NCI-H146 treated with DMSO at 0.1 percent for 48 hours (cell line): ENCODE measurements around the gene CLDN15.
A peak's percentile ranks its signal among the peaks of the same experiment; 100 is the strongest.

Source experiments
- DNase-seq: peaks from one replicate; lab custom pipeline; 2025; ENCODE audit not compliant: unreplicated experiment; lab: John Stamatoyannopoulos, UW

CLDN15 gene

DNA sequence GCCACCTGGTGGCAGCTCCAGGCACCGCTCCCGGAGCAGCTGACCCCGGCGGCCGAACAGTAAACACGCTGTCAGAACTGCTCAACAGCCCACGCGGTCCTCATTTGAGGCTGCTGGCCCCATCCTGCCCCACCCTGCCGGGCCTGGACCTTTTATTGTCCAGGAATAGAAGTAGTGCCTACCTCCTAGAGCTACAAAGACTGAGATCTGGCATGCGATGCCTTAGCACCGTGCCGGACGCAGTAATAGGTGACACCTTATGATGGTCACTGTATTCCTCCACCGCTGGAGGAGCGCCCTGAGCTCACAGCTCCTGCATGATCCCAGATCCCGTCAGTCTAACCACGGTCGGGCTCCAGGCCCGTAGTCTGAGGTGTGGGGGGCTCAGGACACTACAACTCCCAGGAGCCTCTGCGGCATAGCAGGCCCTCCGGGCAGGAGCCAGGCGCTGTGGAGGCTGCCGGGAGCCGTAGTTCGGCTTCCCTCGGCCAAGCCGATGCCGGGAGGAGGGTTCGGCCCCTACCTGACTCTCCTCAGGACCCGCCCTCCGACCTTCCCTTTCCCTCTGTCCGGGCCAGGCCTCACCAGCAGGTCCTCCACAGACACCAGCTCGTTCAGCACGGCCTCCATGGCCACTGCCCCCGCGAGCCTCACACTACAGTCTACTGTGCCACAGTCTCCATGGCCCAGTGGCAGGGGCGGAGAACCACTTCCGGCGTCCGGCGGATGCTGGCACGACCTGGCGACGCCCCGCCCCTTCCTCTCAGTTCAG, 7.0 kb upstream of the CLDN15 start, which contains the start of gene FIS1:
FIS1 (minus strand) TSS at position 707 of the 772 bp plus-strand sequence; CDS start at position 630, 77 bp downstream.
- peak; percentile 89 for DNase-seq

GRCh38 chr7:101243646-101244374, 6.2 kb upstream of the CLDN15 start:
- no peak for DNase-seq

DNA sequence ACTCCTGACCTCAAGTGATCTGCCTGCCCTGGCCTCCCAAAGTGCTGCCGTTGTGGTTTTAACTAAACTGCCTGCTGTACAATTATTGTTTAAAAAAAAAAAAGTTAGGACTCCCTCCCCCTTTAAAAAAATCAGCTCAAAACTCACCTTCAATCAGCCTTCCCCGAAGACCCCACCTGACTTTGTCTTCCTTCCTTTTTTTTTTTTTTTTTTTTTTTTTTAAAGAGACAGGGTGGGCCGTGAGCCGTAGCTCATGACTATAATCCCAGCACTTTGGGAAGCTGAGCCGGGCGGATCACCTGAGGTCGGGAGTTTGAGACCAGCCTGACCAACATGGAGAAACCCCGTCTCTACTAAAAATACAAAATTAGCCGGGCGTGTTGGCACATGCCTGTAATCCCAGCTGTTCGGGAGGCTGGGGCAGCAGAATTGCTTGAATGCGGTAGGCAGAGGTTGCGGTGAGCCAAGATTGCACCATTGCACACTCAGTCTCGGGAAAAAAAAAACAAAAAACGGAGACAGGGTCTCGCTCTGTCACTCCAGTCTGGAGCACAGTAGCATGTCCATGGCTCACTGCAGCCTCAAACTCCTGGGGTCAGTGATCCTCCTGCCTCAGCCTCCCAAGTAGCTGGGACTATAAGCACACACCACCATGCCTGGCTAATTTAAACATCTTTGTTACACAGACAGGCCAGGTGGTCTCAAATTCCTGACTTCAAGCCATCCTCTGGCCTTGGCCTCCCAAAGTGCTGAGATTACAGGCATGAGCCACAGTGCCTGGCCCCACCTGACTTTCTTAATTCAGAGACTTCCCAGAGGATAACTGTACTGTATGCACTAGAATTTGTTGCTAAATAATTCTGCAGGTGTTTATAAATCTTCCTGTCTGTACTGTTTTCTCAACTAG, 4.1 kb upstream of the CLDN15 start:
- DNase-seq: no peak

GRCh38 chr7:101241015-101241363, 3.4 kb upstream of the CLDN15 start:
- no peak for DNase-seq

- no peak for DNase-seq
These were observed 2.8 kb upstream of the CLDN15 start for GRCh38 chr7:101240226-101241014.

- DNase-seq: no peak
These were observed 2.3 kb upstream of the CLDN15 start for GRCh38 chr7:101239951-101240220.

- DNase-seq: no peak
These were observed 1.8 kb upstream of the CLDN15 start for GRCh38 chr7:101239191-101239950.

- DNase-seq: no peak
These were observed 902 bp upstream of the CLDN15 start for GRCh38 chr7:101238226-101239182.

- no peak for DNase-seq
These were observed 1.2 kb downstream of the CLDN15 start for GRCh38 chr7:101236292-101236835.

- DNase-seq: no peak
These were observed 2.1 kb downstream of the CLDN15 start for GRCh38 chr7:101235522-101235921.

DNA sequence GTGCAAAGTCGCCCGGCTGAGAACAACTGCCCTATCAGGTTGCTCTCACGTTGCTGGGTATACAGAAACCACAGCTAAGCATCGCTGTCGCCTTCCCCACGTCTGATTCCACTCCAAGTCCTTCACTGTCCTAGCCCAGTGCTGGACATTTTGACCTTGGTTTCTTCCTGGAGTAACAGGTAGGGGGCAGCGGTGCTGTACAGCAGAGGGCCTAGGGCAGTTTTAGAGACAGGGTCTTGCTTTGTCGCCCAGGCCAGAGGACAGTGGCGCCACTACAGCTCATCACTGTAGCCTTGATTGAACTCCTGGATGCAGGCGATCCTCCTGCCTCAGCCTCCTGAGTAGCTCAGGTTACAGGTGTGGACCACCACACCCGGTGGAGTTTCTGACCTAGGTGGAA, 2.6 kb downstream of the CLDN15 start:
- DNase-seq: no peak

- DNase-seq: no peak
These were observed 3.0 kb downstream of the CLDN15 start for GRCh38 chr7:101234636-101235035.

- no peak for DNase-seq
These were observed 3.6 kb downstream of the CLDN15 start for GRCh38 chr7:101233907-101234547.

GRCh38 chr7:101232141-101232850, 5.3 kb downstream of the CLDN15 start:
- peak; percentile 38 for DNase-seq

- DNase-seq: no peak
These were observed 6.0 kb downstream of the CLDN15 start for GRCh38 chr7:101231644-101232043.

DNA sequence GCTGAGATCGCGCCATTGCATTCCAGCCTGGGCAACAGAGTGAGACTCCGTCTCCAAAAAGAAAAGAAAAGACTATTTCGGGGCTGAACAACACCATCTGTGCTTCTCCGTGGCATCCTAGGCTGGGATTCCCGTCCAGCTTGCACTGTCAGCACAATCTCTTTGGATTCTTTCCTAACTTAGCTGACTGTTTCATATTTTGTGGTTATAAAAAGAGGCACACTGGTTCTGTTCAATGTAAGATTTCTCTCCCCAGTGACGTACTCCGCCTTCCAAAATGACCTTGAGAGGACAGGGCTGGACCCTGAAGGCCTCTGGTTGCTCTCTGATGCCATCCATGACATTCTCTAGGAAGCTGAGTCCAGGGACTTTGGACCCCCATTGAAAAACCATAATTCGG, 10.9 kb downstream of the CLDN15 start:
- no peak for DNase-seq

- DNase-seq: no peak
These were observed 12.0 kb downstream of the CLDN15 start for GRCh38 chr7:101225650-101226049.

- DNase-seq: no peak
These were observed 14.1 kb downstream of the CLDN15 start for GRCh38 chr7:101223528-101223927.
